Activated CD8-positive, alpha-beta memory T cell treated with anti-CD3 and anti-CD28 coated beads for 4 hours (primary cell): Measurements from ENCODE around the gene OSER1.

Source experiments
- DNase-seq, 2 donors: peaks; one replicate each; pipeline ENCODE4 v3.0.0-alpha.2; 2020; ENCODE audit warnings: low read depth in 2 of 2

The OSER1 gene

GRCh38 chr20:44174996-44175765 is 35.4 kb downstream of the OSER1 start:
- DNase-seq: no peak

GRCh38 chr20:44173846-44174245 is 36.7 kb downstream of the OSER1 start:
- DNase-seq: no peak

GRCh38 chr20:44173116-44173515 is 37.5 kb downstream of the OSER1 start:
- DNase-seq: no peak

- DNase-seq: no peak
Observed at GRCh38 chr20:44172572-44172950, 38.0 kb downstream of the OSER1 start.

- no peak for DNase-seq
Observed at GRCh38 chr20:44171775-44172571, 38.6 kb downstream of the OSER1 start.

- no peak for DNase-seq
Observed at GRCh38 chr20:44170816-44171410, 39.7 kb downstream of the OSER1 start.

- DNase-seq: no peak
Observed at GRCh38 chr20:44167736-44168135, 42.8 kb downstream of the OSER1 start.

GRCh38 chr20:44166477-44166876 is 44.1 kb downstream of the OSER1 start:
- DNase-seq: no peak

- DNase-seq: no peak
Observed at GRCh38 chr20:44166008-44166407, 44.6 kb downstream of the OSER1 start.

- no peak for DNase-seq
Observed at GRCh38 chr20:44160133-44160532, 50.4 kb downstream of the OSER1 start.

- no peak for DNase-seq
Observed at GRCh38 chr20:44159711-44160110, 50.9 kb downstream of the OSER1 start.

- no peak for DNase-seq
Observed at GRCh38 chr20:44159125-44159524, 51.4 kb downstream of the OSER1 start.

GRCh38 chr20:44157061-44157460 is 53.5 kb downstream of the OSER1 start:
- DNase-seq: no peak

GRCh38 chr20:44154521-44155001 is 56.0 kb downstream of the OSER1 start:
- DNase-seq: no peak

GRCh38 chr20:44153636-44154043 is 56.9 kb downstream of the OSER1 start:
- no peak for DNase-seq

GRCh38 chr20:44151621-44152416 is 58.8 kb downstream of the OSER1 start:
- DNase-seq: no peak

GRCh38 chr20:44146272-44146671 is 64.3 kb downstream of the OSER1 start:
- DNase-seq: no peak
